ENCODE measurements around the gene CIITA.
A peak's percentile ranks its signal among the peaks of the same experiment; 100 is the strongest.

CIITA gene

DNA sequence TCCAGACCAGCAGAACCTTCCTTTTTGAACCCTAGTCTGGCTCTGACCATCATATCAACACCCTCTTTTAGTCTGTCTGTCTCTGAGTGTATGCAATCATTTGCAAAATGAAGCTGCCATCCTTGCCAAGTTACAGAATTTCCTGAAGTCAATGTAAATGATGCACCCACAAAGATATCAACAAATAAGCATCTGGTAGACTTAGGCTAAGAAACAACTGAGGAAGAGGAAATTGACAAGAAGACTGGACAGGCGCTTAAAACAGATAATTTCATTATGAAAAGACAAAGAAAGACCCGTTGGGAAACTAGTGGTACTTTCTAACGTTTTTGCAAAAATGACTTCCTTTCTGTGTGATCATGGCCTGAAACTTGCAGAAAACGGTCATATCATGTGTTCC lies 24.7 kb upstream of the CIITA start:
- no peak for DNase-seq (ENCODE audit: low read depth)

- no peak for DNase-seq (ENCODE audit: low read depth)
Observed at GRCh38 chr16:10852948-10853347, 24.1 kb upstream of the CIITA start.

GRCh38 chr16:10856042-10856441 lies 21.0 kb upstream of the CIITA start:
- no peak for DNase-seq (ENCODE audit: low read depth)

DNA sequence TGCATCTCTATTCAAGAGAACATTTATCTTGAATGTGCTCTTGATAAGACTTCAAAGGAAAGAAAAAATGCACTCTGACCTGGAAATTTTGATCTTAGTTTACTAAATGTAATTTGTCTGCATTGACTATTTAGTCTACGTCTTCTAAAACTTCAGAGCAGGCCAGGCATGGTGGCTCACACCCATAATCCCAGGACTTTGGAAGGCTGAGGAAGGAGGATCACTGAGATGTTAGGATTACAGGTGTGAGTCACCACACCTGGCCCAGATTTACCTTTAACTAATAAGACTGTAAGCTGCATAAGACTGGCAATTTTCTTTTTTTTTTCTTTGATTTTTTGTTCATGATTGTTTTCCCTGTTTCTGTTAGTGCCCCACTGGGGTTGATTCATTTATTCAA lies 18.8 kb upstream of the CIITA start:
- no peak for DNase-seq (ENCODE audit: low read depth)

- DNase-seq (ENCODE audit: low read depth) = no peak
Observed at GRCh38 chr16:10859020-10859419, 18.0 kb upstream of the CIITA start.

GRCh38 chr16:10859658-10860057 lies 17.3 kb upstream of the CIITA start:
- no peak for DNase-seq (ENCODE audit: low read depth)

- peak; percentile 86 for DNase-seq (ENCODE audit: low read depth)
Observed at GRCh38 chr16:10862438-10862837, 14.6 kb upstream of the CIITA start.

- DNase-seq (ENCODE audit: low read depth) = no peak
Observed at GRCh38 chr16:10865991-10866966, 10.7 kb upstream of the CIITA start.

- no peak for DNase-seq (ENCODE audit: low read depth)
Observed at GRCh38 chr16:10867199-10867598, 9.8 kb upstream of the CIITA start.

DNA sequence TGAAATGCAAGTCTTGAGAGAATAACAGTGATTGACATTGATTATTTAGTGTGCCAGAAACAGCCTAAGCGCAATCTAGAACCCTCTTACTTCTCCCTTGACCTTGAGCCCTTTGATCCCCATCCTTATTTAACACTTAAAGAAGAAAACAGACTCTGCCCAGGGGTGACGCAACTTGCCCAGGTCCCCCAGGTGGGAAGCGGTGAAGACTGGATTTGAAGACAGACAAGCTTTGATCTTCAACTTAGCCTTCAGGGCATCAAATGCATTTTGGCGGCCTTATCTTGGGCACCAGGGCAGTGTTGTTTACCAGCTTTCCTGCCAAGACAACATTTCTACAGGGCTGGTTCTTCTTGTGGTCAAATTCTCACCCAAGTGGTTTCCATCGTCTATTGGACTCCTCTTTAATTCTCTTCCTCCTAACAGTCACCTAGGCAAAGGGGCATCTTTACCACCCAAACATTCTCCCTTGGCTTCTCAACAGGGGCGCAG lies 8.9 kb upstream of the CIITA start:
- DNase-seq (ENCODE audit: low read depth) = no peak

GRCh38 chr16:10868596-10869469 lies 8.2 kb upstream of the CIITA start:
- DNase-seq (ENCODE audit: low read depth) = no peak

GRCh38 chr16:10870137-10870776 lies 6.7 kb upstream of the CIITA start:
- peak; percentile 15 for DNase-seq (ENCODE audit: low read depth)

DNA sequence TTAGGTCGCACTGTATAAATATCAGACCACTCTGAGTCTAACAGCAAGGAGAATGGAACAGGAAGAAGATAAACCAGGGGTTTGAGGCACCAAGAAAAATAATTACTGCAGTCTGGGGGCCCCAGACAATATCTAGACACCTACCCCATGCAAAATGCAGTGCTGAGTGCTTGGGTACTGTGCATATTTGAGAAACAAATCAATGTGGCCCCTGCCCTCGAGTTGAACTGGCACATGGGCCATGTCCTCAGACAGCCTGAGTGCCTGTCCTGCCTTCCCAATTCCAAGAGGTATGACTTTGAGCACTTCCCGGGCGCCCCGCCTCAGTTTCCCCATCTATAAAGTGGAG lies 6.2 kb upstream of the CIITA start:
- no peak for DNase-seq (ENCODE audit: low read depth)

DNA sequence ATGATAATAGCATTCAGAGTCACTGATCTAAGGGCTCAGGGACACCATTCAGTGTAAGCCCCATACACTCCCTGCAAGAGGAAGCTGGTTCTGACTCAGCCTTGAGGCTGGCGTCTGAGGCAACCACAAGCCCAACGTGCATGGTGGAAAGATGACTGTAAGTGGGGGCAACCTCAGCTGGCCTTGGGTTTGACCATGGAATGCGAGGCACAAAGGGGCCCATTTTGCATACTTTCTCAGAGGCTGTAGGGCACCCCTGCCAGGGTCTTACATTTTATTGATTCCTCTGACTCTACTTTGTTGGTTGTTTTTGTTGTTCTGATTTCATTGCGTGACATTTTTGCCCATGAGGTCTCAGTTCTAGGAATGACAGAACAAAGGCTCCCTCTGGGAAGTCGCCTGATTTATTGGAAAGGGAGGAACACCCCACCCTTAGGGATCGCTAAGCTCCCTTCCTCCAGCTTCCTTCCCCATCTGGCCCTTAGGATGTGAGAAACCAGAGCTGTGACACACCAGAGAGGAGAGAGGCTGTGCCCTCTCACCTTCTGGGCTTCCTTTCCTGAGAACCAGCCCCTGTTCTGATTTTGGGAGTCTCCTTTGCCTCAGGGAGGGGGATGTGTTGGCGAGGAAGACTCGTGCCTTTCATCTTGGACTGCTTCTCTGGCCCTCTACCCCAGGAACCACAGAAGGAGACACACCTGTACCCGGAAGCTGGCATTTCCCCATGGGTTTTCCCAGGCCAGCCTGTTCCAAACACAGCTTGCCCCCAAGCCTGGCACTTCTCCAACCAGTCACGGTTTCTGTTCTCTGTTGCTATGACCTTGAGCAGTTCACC lies 5.6 kb upstream of the CIITA start:
- peak; percentile 97 for DNase-seq (ENCODE audit: low read depth)

DNA sequence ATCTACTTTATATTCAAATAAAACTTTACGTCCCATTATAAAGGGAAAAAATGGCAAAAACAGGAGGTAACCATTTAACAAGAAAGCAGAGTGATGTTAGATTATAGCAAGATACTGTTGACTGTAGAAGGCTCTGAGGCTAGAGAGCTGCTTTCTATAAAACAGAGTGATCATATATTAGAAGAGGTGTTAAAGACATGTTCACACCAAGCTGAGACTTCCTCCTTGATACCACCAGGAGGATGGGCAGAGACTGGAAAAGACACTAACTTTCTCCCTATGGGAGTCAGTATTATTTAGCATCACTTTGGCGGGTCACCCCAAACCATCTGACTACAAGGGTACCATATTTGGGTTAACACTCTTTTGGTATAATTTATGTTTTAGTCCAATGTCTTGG lies 687 bp upstream of the CIITA start:
- DNase-seq (ENCODE audit: low read depth) = no peak

GRCh38 chr16:10877472-10877946 lies 507 bp downstream of the CIITA start:
- DNase-seq (ENCODE audit: low read depth) = no peak

DNA sequence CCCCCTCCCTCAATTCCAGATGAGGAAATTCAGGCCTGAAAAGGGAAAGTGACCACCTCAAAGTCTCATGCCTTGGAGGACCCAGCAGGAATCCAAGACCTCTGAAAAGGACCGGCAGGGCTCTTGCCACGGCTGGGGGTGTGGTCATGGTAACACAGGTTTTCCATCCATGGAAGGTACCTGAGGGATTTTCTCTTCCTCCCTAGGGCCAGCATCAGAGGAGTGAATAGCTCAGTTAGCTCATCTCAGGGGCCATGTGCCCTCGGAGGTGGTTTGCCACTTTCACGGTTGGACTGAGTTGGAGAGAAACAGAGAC lies 1.3 kb downstream of the CIITA start:
- no peak for DNase-seq (ENCODE audit: low read depth)

DNA sequence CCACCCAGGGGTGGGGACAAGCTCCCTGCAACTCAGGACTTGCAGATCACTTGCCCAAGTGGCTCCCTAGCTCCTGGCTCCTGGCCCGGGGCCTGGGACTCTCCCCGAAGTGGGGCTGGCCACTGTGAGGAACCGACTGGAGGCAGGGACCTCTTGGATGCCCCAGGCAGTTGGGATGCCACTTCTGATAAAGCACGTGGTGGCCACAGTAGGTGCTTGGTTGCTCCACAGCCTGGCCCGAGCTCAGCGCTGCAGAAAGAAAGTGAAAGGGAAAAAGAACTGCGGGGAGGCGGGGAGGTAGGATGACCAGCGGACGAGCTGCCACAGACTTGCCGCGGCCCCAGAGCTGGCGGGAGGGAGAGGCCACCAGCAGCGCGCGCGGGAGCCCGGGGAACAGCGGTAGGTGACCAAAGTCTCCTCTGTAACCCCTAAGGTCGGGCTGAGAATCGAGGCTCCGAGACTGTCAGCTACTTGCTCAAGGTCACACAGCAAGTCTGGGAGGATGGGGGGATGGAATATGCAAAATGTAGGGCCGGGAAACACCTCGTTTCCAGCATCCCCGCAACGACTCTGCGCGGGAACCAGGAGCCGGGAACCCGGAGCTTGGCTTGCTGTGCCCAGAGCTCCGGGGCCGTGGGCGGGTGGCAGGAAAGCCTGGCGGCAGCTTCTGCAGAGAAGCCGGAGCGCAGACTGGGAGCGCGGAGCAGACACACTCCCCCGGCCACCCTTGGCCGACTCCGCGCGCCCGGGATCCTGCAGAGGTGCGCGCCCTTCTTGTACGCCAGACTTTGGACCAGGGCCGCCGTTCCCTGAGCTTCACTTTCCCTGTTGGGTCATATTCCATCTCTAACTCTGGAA lies 1.9 kb downstream of the CIITA start:
- peak; percentile 56 for DNase-seq (ENCODE audit: low read depth)

- DNase-seq (ENCODE audit: low read depth) = no peak
Observed at GRCh38 chr16:10879681-10880589, 2.9 kb downstream of the CIITA start.
